ENCODE results near the gene SUGCT.

SUGCT gene

DNA sequence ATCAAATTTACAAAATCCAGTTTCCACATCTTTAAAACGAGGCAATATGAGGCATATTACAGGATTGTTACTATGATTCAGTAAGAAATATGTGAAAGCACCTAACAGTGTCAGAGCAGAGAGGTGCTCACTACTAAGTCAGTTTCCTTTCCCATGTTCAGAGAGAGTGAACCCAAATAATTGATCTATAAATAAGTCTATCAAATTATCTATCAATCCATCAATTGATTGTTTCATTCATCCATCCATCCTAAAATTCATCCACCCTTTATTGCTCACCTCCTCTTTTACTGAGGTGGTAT, 340.8 kb downstream of the SUGCT start:
- no peak for DNase-seq (ENCODE audit: low read depth)
- no peak overlapping the region for H3K4me3 ChIP-seq (ENCODE audit: low read length)
- TF ChIP-seq, protein P1, sequence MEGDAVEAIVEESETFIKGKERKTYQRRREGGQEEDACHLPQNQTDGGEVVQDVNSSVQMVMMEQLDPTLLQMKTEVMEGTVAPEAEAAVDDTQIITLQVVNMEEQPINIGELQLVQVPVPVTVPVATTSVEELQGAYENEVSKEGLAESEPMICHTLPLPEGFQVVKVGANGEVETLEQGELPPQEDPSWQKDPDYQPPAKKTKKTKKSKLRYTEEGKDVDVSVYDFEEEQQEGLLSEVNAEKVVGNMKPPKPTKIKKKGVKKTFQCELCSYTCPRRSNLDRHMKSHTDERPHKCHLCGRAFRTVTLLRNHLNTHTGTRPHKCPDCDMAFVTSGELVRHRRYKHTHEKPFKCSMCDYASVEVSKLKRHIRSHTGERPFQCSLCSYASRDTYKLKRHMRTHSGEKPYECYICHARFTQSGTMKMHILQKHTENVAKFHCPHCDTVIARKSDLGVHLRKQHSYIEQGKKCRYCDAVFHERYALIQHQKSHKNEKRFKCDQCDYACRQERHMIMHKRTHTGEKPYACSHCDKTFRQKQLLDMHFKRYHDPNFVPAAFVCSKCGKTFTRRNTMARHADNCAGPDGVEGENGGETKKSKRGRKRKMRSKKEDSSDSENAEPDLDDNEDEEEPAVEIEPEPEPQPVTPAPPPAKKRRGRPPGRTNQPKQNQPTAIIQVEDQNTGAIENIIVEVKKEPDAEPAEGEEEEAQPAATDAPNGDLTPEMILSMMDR (conservative IDR thresholded peaks at IDR 0.05; ENCODE audit: low read depth, low read length) = no peak

DNA sequence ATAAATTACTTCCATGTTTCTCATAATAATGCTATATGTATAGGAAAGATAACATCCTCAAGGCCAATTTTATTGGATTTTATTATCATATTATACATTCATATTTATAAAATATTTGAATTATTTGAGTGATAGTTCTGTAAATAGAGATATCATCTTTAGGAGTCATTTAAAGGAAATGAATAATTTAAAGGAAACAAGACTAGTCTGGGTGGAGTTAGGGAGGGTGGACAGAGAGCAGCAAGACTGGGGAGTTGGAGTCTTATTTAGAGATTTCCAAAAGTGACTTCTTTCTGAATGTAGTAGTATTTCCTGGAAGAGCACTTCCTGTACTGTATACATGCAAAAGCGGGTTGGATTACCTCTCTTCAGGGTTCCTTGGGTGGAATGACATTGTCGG, 342.3 kb downstream of the SUGCT start:
- TF ChIP-seq, protein P1 (conservative IDR thresholded peaks at IDR 0.05; ENCODE audit: low read depth, low read length) = no peak
- no peak for DNase-seq (ENCODE audit: low read depth)
- no peak overlapping the region for H3K4me3 ChIP-seq (ENCODE audit: low read length)

DNA sequence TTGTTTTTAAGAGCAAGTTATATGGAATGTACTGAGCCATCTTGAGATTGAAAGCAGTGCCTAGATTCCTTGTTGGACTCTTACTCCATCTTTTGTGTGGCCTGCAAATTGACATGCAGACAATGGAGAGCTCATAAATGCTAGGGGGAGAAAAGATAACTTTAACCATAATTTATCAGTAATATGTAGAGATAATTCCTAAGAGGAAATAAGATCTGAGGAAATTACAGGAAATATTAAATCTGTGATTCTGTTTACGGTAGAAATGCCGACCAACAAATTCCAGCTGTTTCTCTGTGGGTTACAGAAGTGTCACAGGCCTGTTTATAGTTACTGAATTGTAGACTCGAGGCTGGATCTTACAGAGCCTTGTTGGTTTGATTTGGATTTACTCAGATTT, 348.0 kb downstream of the SUGCT start:
- TF ChIP-seq, protein P1 (conservative IDR thresholded peaks at IDR 0.05; ENCODE audit: low read depth, low read length) = no peak
- no peak overlapping the region for H3K4me3 ChIP-seq (ENCODE audit: low read length)
- DNase-seq (ENCODE audit: low read depth) = no peak

DNA sequence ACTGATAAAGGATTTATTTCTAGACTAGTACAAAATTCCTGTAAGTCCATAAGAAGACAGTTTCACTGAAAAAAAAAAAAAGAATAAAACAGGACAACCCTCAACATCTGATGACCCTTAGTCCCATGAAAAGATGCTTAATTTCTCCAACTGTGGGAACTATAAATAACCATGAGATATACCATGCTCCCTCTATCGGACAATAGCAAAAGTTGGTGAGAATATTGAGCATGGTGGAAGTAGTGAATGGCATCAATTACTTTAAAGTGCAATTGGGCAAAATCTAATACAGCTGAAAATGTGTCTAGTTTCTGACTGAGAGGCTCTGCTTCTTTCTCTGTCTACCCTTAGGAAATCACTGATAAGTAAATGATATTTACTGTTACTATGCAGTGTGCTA, 348.8 kb downstream of the SUGCT start:
- H3K4me3 ChIP-seq (ENCODE audit: low read length) = no peak overlapping the region
- TF ChIP-seq, protein P1 (conservative IDR thresholded peaks at IDR 0.05; ENCODE audit: low read depth, low read length) = no peak
- DNase-seq (ENCODE audit: low read depth) = no peak

DNA sequence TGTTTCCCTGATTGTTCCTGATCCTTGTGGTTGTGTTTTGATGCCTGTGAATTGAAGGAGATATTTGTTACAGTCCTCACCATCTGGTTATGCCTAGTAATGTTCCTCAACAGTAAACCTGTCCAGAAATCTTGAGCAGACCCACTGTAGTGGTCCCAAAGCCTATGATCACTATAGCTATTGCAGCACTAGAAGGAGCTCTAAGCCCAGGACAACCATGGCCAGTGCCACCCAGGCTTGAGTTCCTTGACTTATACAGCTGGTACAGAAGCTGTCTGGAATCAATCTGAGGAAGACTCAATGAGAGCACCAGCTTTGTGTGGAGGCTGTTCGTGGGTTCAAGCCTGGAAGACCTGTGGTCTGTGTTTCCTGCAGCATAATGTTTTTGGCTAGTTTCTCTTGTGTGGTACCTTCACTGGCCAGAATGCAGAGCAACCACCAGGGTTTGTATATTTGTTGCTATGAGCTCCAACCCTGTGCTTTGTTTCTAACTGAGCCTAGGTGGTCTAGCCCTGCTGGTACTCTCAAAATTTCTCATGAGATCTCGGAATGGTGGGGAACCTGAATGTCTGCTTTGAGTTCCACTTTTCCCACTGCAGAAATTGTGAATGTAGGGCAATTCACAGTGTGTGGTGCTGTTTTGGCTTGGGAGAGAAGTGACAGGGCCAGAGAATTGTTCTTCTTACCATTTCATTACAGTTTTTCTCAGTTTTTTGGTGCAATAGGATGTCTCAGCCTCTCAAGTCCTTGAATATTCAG, 355.2 kb downstream of the SUGCT start:
- TF ChIP-seq, protein P1 (conservative IDR thresholded peaks at IDR 0.05; ENCODE audit: low read depth, low read length) = no peak
- no peak for DNase-seq (ENCODE audit: low read depth)
- no peak overlapping the region for H3K4me3 ChIP-seq (ENCODE audit: low read length)

DNA sequence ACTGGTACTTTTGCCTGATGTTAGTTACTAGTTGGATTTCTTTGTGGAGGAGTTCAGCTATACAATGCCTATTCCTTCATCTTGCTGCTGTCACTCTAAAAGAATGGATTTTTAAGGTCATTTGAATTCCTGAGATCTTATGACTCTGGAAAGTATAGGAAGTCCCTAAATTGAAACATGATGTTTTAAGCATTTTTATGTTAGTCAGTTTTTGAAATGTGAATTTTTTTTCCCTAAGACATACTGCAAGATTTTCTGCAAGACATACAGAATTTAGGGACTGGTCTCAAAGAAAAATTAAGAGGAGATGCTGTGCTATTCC, 355.8 kb downstream of the SUGCT start:
- TF ChIP-seq, protein P1 (conservative IDR thresholded peaks at IDR 0.05; ENCODE audit: low read depth, low read length) = no peak
- DNase-seq (ENCODE audit: low read depth) = no peak
- H3K4me3 ChIP-seq (ENCODE audit: low read length) = no peak overlapping the region

DNA sequence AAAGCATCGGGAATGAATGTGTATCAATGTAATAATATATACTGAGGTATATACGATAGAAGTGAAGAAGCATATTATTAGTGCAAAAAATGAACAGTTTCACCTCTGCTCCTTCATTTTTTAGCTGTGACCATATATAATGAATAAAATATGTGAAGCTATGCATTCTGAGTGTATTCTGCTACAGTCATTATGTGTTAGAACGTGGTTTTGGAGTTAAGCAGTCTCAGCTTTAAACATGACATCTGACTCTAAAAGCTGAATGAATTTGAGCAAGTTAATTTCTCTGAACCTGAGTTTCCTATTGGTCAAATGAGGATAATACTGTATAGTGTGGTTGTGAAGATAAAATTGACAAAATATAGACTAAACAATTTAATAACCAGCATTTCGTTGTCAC, 358.1 kb downstream of the SUGCT start:
- TF ChIP-seq, protein P1 (conservative IDR thresholded peaks at IDR 0.05; ENCODE audit: low read depth, low read length) = no peak
- no peak for DNase-seq (ENCODE audit: low read depth)
- no peak overlapping the region for H3K4me3 ChIP-seq (ENCODE audit: low read length)

All from retinal pigment epithelial cell (primary cell).